Fibroblast of mammary gland (primary cell): ENCODE measurements around the gene GRID2.

ENCODE experiments used
- DNase-seq: peaks from one replicate; pipeline ENCODE4 v3.0.0-alpha.2; 2010; ENCODE audit warnings: low read depth
- H3K4me3 ChIP-seq: 2 replicates; pipeline ENCODE4 v1.5.1; 2011; ENCODE audit warnings: low read depth, mild to moderate bottlenecking, low read length, moderate library complexity; ENCODE audit not compliant: control insufficient read depth
- TF ChIP-seq, protein P1 (sequence below): conservative IDR thresholded peaks from 2 replicates; pipeline ENCODE4 v1.5.1; 2011; ENCODE audit warnings: low read depth, low read length, inconsistent platforms; ENCODE audit not compliant: control insufficient read depth, insufficient read depth

GRID2 gene

DNA sequence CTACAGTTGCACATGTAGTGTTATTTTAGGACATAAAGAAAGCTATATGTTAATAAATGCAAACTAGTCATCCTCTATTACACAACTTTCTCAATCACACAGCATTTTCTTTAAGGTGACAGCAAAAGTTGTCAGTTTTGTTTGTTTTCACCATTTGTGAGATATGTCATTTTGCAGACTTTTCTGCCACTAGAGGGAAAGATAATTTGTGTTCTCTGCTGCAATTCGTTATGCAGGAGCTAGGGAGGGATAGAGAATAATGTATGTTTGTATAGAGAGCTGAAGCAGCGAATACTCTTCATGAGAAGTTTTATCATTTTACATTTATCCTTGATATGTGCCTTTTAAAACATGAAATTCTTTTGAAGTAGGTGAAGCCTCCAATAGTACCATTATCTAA is 854.2 kb downstream of the GRID2 start:
- TF ChIP-seq, protein P1, sequence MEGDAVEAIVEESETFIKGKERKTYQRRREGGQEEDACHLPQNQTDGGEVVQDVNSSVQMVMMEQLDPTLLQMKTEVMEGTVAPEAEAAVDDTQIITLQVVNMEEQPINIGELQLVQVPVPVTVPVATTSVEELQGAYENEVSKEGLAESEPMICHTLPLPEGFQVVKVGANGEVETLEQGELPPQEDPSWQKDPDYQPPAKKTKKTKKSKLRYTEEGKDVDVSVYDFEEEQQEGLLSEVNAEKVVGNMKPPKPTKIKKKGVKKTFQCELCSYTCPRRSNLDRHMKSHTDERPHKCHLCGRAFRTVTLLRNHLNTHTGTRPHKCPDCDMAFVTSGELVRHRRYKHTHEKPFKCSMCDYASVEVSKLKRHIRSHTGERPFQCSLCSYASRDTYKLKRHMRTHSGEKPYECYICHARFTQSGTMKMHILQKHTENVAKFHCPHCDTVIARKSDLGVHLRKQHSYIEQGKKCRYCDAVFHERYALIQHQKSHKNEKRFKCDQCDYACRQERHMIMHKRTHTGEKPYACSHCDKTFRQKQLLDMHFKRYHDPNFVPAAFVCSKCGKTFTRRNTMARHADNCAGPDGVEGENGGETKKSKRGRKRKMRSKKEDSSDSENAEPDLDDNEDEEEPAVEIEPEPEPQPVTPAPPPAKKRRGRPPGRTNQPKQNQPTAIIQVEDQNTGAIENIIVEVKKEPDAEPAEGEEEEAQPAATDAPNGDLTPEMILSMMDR: no peak
- no peak for DNase-seq
- H3K4me3 ChIP-seq: no peak overlapping the region

DNA sequence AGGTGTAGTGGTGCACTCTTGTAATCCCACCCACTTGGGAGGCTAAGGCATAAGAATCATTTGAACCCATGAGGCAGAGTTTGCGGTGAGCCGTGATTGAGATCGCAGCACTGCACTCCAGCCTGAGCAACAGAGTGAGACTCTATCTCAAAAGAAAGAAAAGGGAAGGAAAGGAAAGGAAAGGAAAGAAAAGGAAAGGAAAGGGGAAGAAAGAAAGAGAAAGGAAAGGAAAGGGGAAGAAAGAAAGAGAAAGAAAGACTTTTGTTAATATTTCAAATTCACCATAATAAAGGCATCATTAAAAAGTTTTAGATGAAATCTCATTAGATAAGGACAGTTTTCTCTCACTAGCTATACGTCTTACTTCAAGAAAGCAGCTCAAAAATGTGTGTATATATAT is 864.3 kb downstream of the GRID2 start:
- no peak for DNase-seq
- TF ChIP-seq, protein P1: no peak
- no peak overlapping the region for H3K4me3 ChIP-seq

DNA sequence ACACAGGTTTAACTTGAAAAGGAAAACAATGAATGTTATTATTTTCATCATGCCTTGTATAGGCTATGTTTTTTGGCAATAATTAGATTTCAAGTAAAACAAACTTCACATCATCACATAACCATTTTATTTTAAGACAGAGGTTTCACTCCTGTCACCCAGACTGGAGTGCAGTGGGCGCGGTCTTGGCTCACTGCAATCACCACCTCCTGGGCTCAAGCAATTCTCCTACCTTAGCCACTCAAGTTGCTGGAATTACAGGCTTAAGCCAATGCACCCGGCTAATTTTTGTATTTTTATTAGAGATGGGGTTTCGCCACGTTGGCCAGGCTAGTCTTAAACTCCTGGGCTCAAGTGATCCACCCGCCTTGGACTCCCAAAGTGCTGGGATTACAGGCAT is 866.2 kb downstream of the GRID2 start:
- TF ChIP-seq, protein P1: no peak
- no peak for DNase-seq

DNA sequence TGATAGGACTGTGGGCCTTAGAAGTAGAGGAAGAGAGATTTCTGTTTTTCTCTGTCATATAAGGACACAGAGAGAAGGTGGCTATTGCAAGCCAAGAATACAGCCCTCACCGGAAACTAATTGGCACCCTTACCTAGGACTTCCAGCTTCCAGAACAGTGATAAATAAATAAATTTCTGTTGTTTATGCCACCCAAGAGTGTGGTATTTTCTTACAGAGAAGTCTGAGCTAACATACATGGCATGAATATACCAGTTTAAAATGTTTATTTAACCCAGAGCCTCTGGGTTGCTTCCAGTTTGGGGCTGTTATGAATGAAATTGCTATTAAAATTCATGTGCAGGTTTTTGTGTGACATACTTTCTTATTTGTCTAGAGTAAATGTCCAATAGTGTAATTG is 870.8 kb downstream of the GRID2 start:
- no peak overlapping the region for H3K4me3 ChIP-seq
- no peak for DNase-seq
- TF ChIP-seq, protein P1: no peak

More for the DNA sequence above, 866.2 kb downstream of the GRID2 start:
- H3K4me3 ChIP-seq: no peak overlapping the region

DNA sequence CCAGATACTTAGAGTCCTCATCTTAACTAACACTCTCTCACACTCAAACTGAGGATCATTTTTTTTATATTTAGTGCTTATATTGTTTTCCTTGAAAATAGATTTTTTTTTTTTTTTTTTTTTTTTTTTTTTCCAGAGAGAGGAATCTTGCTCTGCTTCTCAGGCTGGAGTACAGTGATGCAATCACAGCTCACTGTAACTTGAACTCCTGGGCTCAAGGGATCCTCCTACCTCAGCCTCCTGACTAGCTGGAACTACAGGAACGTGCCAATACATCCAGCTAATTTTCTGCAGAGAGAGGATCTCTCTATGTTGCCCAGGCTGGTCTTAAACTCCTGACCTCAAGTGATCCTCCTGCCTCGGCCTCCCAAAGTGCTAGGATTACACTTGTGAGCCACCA is 874.5 kb downstream of the GRID2 start:
- TF ChIP-seq, protein P1: no peak
- DNase-seq: no peak
- no peak overlapping the region for H3K4me3 ChIP-seq

DNA sequence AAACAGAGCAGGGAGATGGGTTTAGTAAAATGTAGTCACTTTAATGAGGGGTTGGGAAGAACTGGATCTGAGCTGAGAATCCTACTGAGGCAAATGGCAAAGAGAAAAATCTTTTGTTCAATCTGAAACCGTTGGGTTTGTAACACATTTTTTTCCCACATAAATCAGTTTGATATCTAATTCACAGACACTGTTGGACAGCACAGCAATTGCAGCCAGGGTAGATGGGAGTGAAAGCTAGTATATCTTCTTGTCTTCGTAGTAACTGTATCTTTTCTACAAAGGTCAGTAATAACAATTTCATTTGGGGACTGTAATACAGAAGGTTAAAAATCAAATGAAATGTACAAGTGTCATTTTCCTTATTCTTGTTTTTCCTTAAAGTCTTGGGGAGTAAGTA is 875.3 kb downstream of the GRID2 start:
- no peak for DNase-seq
- TF ChIP-seq, protein P1: no peak
- no peak overlapping the region for H3K4me3 ChIP-seq

DNA sequence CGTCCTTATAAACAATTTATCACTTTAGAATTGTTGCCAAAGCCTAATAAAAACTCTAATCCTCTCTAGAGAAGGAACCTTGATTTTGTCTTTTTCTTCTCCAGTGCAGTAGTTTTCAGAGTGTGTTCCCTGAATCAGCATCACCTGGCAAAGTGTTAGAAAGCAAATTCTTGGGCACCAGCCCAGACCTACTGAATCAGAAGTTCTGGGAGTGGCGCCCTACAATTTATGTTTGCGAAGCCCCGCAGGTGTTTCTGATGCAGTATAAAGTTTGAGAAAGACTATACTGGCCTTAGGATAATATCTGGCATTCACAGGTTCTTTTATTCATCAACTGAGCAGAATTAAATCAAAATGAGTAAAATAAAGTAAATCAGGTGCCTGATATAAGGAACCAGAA is 879.0 kb downstream of the GRID2 start:
- TF ChIP-seq, protein P1: no peak
- H3K4me3 ChIP-seq: no peak overlapping the region
- no peak for DNase-seq
